ENCODE results near the gene TEX13D.

- TF ChIP-seq POLR2AphosphoS5 (IDR thresholded peaks at IDR 0.05; ENCODE audit: low read depth, low read length) (no peak), POLR2A (IDR thresholded peaks at IDR 0.05; ENCODE audit: low read depth, low read length) (no peak)
Observed at GRCh38 chrX:124307253-124307907, 25.1 kb upstream of the TEX13D start.

Measured in GM12891 (cell line).